B cell (primary cell): ENCODE measurements around the gene PSMD6.

Experiments
- EZH2 ChIP-seq: IDR thresholded peaks from 2 replicates; pipeline ENCODE4 v1.6.1; 2012; ENCODE audit warnings: borderline replicate concordance, low read depth, mild to moderate bottlenecking, moderate library complexity, low read length; ENCODE audit not compliant: insufficient read depth, poor library complexity, severe bottlenecking
- TF ChIP-seq, protein P1 (sequence below): fragments of 200-600 bp; IDR thresholded peaks from one replicate; pipeline ENCODE4 v1.8.0; 2022; ENCODE audit warnings: antibody characterized with exemption, mild to moderate bottlenecking

DNA sequence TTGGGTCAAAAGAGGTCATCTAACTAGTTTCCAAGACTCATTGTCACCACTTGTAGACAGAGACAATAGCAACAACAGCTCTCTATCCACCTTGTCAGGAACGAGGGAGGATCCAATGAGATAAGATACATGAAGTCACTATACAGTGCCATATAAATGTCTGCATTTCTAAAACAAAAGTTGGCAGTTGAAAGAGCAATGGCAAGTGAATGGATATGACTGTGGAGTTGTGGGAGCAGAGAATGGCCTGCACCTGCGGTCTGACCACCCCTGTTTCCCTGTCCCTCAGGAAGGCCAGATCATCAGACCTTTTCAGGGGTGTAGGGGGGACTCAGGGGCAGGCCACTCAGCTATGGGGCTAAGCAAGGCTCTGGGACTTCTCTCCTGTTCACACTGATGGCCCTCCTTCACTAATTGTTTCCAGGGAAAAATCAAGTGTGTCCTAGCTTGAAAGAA, 40.7 kb upstream of the PSMD6 start:
- TF ChIP-seq, protein P1, sequence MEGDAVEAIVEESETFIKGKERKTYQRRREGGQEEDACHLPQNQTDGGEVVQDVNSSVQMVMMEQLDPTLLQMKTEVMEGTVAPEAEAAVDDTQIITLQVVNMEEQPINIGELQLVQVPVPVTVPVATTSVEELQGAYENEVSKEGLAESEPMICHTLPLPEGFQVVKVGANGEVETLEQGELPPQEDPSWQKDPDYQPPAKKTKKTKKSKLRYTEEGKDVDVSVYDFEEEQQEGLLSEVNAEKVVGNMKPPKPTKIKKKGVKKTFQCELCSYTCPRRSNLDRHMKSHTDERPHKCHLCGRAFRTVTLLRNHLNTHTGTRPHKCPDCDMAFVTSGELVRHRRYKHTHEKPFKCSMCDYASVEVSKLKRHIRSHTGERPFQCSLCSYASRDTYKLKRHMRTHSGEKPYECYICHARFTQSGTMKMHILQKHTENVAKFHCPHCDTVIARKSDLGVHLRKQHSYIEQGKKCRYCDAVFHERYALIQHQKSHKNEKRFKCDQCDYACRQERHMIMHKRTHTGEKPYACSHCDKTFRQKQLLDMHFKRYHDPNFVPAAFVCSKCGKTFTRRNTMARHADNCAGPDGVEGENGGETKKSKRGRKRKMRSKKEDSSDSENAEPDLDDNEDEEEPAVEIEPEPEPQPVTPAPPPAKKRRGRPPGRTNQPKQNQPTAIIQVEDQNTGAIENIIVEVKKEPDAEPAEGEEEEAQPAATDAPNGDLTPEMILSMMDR, result no peak
- no peak for TF ChIP-seq EZH2
